MM.1S (cell line): ENCODE measurements around the gene HOOK2.

Source experiments
- EZH2 ChIP-seq: fragments of 300-600 bp; sonication (generic); optimal IDR thresholded peaks from 2 replicates; pipeline ENCODE3; 2017; ENCODE audit warnings: low read depth, mild to moderate bottlenecking, antibody characterized with exemption, low read length, mixed read lengths
- TF ChIP-seq, protein P1 (sequence below): fragments of 300-600 bp; sonication (generic); IDR thresholded peaks from 2 replicates; pipeline ENCODE4 v1.5.1; 2016; ENCODE audit warnings: antibody characterized with exemption, low read length, mixed read lengths

DNA sequence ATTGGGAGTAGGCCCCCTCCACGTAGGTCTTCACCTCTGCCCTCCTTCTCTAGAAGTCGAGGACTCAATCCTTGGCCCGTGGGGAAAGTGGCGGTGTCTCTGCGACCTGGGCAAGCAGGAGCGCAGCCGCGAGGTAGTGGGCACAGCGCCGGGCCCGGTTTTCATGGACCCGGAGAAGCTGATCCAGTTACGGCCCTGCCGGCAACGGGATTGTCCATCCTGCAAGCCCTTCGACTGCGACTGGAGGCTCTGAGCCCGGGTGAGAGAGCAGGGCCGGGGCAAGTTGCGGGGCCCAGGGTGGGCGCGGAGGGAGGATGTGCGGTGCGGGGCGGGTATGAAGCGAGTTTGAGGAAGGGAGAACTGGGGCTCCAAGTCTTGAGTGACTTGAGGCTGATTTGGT is 28.7 kb upstream of the HOOK2 start:
- TF ChIP-seq, protein P1, sequence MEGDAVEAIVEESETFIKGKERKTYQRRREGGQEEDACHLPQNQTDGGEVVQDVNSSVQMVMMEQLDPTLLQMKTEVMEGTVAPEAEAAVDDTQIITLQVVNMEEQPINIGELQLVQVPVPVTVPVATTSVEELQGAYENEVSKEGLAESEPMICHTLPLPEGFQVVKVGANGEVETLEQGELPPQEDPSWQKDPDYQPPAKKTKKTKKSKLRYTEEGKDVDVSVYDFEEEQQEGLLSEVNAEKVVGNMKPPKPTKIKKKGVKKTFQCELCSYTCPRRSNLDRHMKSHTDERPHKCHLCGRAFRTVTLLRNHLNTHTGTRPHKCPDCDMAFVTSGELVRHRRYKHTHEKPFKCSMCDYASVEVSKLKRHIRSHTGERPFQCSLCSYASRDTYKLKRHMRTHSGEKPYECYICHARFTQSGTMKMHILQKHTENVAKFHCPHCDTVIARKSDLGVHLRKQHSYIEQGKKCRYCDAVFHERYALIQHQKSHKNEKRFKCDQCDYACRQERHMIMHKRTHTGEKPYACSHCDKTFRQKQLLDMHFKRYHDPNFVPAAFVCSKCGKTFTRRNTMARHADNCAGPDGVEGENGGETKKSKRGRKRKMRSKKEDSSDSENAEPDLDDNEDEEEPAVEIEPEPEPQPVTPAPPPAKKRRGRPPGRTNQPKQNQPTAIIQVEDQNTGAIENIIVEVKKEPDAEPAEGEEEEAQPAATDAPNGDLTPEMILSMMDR, result no peak
- no peak for TF ChIP-seq EZH2
